Fibroblast of peridontal ligament (primary cell): ENCODE data around the gene HRH4.

ENCODE experiments used
- DNase-seq: peaks from one replicate; pipeline ENCODE4 v3.0.0-alpha.2; 2010; ENCODE audit errors: extremely low read depth

HRH4 gene

DNA sequence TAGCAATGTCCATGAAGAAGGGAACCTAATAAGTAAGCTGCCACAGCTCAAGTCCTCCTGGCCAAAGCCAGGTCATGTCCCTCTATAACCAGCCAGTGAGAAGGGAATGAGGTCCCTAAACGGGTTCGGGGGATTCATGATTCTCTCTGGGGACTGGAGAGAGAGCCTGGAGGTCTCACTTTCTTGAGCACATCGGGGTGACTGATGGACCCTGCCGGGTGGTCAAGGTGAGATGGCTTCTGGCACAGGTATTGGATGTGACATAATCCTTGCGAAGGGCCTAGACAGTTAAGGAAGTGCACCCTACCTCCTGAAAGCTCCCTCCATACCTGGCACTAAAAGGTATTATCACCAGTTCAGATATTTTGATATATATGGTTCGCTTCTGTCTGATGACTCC, 45.7 kb downstream of the HRH4 start:
- DNase-seq, result no peak

DNA sequence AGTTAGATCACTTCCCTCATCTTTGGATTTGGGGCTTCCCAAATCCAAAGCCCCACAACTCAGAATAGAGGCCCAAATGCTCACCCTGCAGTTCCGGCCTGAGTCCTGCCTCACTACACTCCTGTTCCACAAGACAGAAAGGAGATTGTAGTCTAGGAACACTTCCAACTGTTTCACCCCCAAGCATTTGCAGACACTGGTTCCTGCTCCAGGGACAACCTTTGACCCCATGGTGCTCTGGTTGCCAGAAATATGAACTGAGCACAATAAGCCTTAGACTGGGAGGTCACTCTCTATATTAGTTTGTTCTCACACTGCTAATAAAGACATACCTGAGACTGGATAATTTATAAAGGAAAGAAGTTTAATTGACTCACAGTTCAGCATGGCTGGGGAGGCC, 49.0 kb downstream of the HRH4 start:
- DNase-seq, result no peak

DNA sequence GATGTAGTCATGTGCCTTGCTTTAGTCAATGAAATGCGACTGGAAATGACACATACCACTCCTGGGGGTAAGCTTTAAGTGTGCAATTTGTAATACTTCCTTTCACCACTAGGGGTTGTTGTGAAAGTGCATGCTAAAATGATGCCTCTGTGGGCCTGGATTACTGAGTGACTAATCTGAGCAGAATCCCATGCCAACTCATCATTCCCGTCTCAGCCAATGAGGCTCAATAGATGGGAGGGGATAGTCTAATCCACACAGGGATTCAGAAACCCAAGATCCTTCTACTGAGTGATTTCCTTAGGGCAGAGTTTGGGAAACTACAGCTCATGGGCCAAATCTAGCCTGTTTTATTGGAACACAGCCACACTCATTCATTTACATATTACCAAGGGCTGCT, 54.0 kb downstream of the HRH4 start:
- peak; percentile 14 for DNase-seq

DNA sequence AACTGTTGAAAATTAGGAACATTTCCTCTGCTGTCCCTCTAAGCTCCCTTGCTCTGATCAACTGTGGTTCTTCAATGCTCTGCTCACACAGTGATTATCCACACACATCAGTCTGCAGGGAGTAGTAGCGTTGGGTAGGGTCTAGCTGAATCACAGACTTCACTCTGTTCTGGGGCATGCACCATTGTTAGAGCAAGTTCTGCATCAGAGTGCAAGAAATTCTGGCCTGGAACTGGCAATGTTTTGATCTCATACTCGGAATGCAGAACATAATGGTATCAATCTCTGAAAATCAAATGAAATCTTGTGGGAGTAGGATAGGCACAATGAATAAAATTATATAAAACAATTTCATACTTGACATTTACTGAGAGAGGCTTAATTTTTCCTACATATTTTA, 55.3 kb downstream of the HRH4 start:
- no peak for DNase-seq

DNA sequence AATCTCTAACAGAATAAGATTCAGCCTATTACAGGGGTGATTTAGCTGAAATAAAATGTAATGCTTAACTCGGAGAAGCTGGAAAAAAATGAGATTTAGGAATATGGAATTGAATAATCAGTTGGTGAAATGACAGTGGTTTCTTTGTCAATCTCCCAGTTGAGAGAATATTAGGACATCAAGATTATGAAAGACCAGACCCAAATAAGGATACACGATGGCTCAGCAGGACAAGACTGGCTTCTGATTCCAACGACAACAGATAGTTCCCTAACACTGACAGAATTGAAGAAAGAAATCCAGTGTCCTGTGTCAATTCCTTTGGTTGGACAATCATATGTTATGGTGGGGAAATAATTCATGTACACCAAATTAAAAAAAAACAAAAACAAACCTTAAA, 55.8 kb downstream of the HRH4 start:
- DNase-seq, result no peak

DNA sequence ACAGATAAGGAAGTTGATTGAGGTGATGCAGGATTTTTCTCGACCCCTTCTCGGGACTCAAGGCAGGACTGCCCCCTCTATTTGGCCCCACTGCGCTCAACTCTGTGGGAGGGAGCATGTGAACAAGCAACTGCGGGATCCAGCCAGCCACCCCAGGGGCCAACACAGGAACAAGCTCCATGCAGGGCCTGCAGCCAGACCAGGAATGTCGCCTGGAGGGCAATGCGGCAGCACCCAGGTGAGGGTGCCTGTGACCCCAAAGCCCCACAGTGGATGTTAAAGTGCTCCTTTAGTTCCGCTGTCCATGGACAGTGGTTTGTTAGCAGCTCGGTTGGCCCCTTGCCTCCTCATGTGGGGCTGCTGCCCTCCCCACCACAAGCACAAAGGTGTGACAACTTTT, 57.1 kb downstream of the HRH4 start:
- DNase-seq, result no peak

DNA sequence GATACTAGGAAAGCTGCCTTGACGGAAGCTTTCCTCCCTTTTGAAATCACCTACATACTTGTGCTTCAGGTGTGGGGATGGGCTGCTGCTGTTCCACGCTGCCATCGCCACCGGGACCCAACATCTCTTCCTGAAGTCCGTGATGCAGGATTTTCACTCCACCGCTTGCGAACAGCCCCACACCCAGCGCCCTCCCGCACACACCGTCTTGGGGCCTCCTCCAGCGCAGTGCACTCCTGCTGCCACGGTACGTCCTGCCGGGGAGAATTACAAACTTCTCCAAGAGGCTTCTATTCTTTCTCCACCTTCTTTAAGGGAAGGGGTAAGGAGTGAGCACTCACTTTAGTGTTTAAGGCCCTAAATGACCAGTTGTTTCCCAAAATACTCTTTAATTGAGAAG, 58.2 kb downstream of the HRH4 start:
- no peak for DNase-seq
